Fibroblast of lung (primary cell): ENCODE data around the gene APOBEC4. TPM values are rescaled to one million over a fixed set of nuclear protein-coding genes. Genes with fewer than 3 reads are reported as not detected.

Experiments
- DNase-seq, 2 donors: peaks; one replicate each; pipeline versions ENCODE4 v3.0.0 to v3.0.0-alpha.2; 2010; ENCODE audit warnings: low read depth in 2 of 2
- H2AFZ ChIP-seq: 2 replicates; pipeline ENCODE4 v1.5.1; 2012; ENCODE audit warnings: low read length, control low read depth, inconsistent platforms
- H3K27ac ChIP-seq: 2 replicates; pipeline ENCODE4 v1.5.1; 2011; ENCODE audit warnings: low read length, control low read depth; ENCODE audit not compliant: insufficient read depth
- H3K27me3 ChIP-seq: 2 replicates; pipeline ENCODE4 v1.5.1; 2011; ENCODE audit warnings: mild to moderate bottlenecking, low read length; ENCODE audit not compliant: control insufficient read depth, insufficient read depth
- H3K36me3 ChIP-seq: 2 replicates; pipeline ENCODE4 v1.5.1; 2011; ENCODE audit warnings: low read length; ENCODE audit not compliant: control insufficient read depth, insufficient read depth
- H3K4me1 ChIP-seq: 2 replicates; pipeline ENCODE4 v1.5.1; 2011; ENCODE audit warnings: low read length; ENCODE audit not compliant: control insufficient read depth, insufficient read depth; ENCODE audit errors: extremely low read depth
- H3K4me2 ChIP-seq: 2 replicates; pipeline ENCODE4 v1.5.1; 2011; ENCODE audit warnings: low read length, control low read depth; ENCODE audit not compliant: insufficient read depth; ENCODE audit errors: extremely low read depth
- H3K4me3 ChIP-seq, 4 experiments: fragments of 200-600 bp in 1 of 4; sonication (generic) in 1 of 4; replicated peaks in 1 of 4; 2 replicates each; pipeline ENCODE4 v1.5.1; 2011 to 2016; ENCODE audit warnings: low read length in 4 of 4, low read depth in 3 of 4, mild to moderate bottlenecking in 3 of 4, control low read depth in 2 of 4, inconsistent platforms in 1 of 4, mixed read lengths in 1 of 4; ENCODE audit not compliant: insufficient read depth in 1 of 4; ENCODE audit errors: control extremely low read depth in 1 of 4
- H3K79me2 ChIP-seq: 2 replicates; pipeline ENCODE4 v1.5.1; 2012; ENCODE audit warnings: mild to moderate bottlenecking, low read length, inconsistent platforms; ENCODE audit not compliant: control insufficient read depth, insufficient read depth
- H3K9ac ChIP-seq: 2 replicates; pipeline ENCODE4 v1.5.1; 2011; ENCODE audit warnings: mild to moderate bottlenecking, low read length, control low read depth; ENCODE audit not compliant: insufficient read depth
- H3K9me3 ChIP-seq: 2 replicates; pipeline ENCODE4 v1.5.1; 2012; ENCODE audit warnings: low read depth, low read length; ENCODE audit not compliant: control insufficient read depth, insufficient read depth
- H4K20me1 ChIP-seq: 2 replicates; pipeline ENCODE4 v1.5.1; 2011; ENCODE audit warnings: low read length; ENCODE audit not compliant: control insufficient read depth, insufficient read depth; ENCODE audit errors: extremely low read depth
- CTCF ChIP-seq, 2 donors: IDR thresholded peaks in 1 of 2; conservative IDR thresholded peaks in 1 of 2; 1 replicate in 1 of 2; 2 replicates in 1 of 2; pipeline ENCODE4 v1.5.1; 2011 to 2012; ENCODE audit warnings: low read length in 2 of 2, control low read depth in 1 of 2, inconsistent platforms in 1 of 2, low read depth in 1 of 2, mild to moderate bottlenecking in 1 of 2
- EZH2 ChIP-seq: IDR thresholded peaks from 2 replicates; pipeline ENCODE4 v1.5.1; 2012; ENCODE audit warnings: low read length, control low read depth, mild to moderate bottlenecking; ENCODE audit errors: missing control alignments
- polyA plus RNA-seq, 2 donors: library from polyadenylated mRNA; depleted of rRNA in 1 of 2; stranded (reverse) in 1 of 2; unstranded in 1 of 2; fragments of >200 nt; gene quantifications; 2 replicates each; pipeline ENCODE4 v1.2.1, GENCODE V29; 2011 to 2012; ENCODE audit warnings: missing spikeins in 1 of 2
- total RNA-seq: library from RNA; depleted of rRNA; stranded (reverse); fragments of >200 nt; gene quantifications from 2 replicates; pipeline ENCODE4 v1.2.1, GENCODE V29; 2014

The APOBEC4 gene
- total and polyA plus RNA-seq, 2 donors (not counting 1 experiment from before 2014, with no cell fraction given): not detected

GRCh38 chr1:183604815-183605214, 48.3 kb downstream of the APOBEC4 start:
- no peak overlapping the region for H3K4me3 ChIP-seq
- no peak for DNase-seq
- H3K27me3 ChIP-seq: no peaks in the 10 kb centered on the region
- H3K9me3 ChIP-seq: no peaks in the 10 kb centered on the region
- H3K4me2 ChIP-seq: no peak overlapping the region
- no peak for TF ChIP-seq CTCF (conservative IDR thresholded peaks at IDR 0.05 in 1 of 2, IDR thresholded peaks at IDR 0.05 in 1 of 2; ENCODE audit: low read depth in 1 of 2, low read length in 2 of 2)
- TF ChIP-seq EZH2: no peak
- H2AFZ ChIP-seq: no peak overlapping the region
- no peak overlapping the region for H3K9ac ChIP-seq
- peaks cover 12% of the 10 kb centered on the region for H3K4me1 ChIP-seq
- no peaks in the 10 kb centered on the region for H3K36me3 ChIP-seq
- no peaks in the 10 kb centered on the region for H3K79me2 ChIP-seq
- no peak overlapping the region for H3K27ac ChIP-seq
- H4K20me1 ChIP-seq: no peaks in the 10 kb centered on the region

GRCh38 chr1:183604038-183604808, 48.9 kb downstream of the APOBEC4 start:
- Histone ChIP-seq H3K4me1 (peaks cover 12% of the 10 kb centered on the region), H3K27ac (no peak overlapping the region), H2AFZ (no peak overlapping the region), H3K36me3 (no peaks in the 10 kb centered on the region), H3K4me2 (no peak overlapping the region), H4K20me1 (no peaks in the 10 kb centered on the region), H3K27me3 (no peaks in the 10 kb centered on the region), H3K9ac (no peak overlapping the region), H3K4me3 (no peak overlapping the region), H3K9me3 (no peaks in the 10 kb centered on the region), H3K79me2 (no peaks in the 10 kb centered on the region)
- peak; percentile 78 to 98 for DNase-seq
- TF ChIP-seq CTCF (conservative IDR thresholded peaks at IDR 0.05 in 1 of 2, IDR thresholded peaks at IDR 0.05 in 1 of 2; ENCODE audit: low read depth in 1 of 2, low read length in 2 of 2) (no peak), EZH2 (no peak)

GRCh38 chr1:183602510-183602909, 50.6 kb downstream of the APOBEC4 start:
- no peaks in the 10 kb centered on the region for H3K9me3 ChIP-seq
- H3K9ac ChIP-seq: no peak overlapping the region
- H2AFZ ChIP-seq: no peak overlapping the region
- no peak overlapping the region for H3K27ac ChIP-seq
- no peak overlapping the region for H3K4me2 ChIP-seq
- TF ChIP-seq CTCF (conservative IDR thresholded peaks at IDR 0.05 in 1 of 2, IDR thresholded peaks at IDR 0.05 in 1 of 2; ENCODE audit: low read depth in 1 of 2, low read length in 2 of 2) (no peak), EZH2 (no peak)
- peaks cover 5% of the 10 kb centered on the region for H3K4me1 ChIP-seq
- no peaks in the 10 kb centered on the region for H4K20me1 ChIP-seq
- DNase-seq: no peak
- no peaks in the 10 kb centered on the region for H3K27me3 ChIP-seq
- no peaks in the 10 kb centered on the region for H3K79me2 ChIP-seq
- no peaks in the 10 kb centered on the region for H3K36me3 ChIP-seq
- no peak overlapping the region for H3K4me3 ChIP-seq
